Iris pigment epithelial cell (primary cell): ENCODE data around the gene VEPH1.

Source experiments
- DNase-seq: peaks from one replicate; pipeline ENCODE4 v3.0.0-alpha.2; 2011; ENCODE audit warnings: low read depth

Gene VEPH1

GRCh38 chr3:157523814-157524213 is 20.6 kb upstream of the VEPH1 start:
- DNase-seq, result no peak

GRCh38 chr3:157522648-157523047 is 19.4 kb upstream of the VEPH1 start:
- DNase-seq, result no peak

GRCh38 chr3:157520485-157521150 is 17.4 kb upstream of the VEPH1 start:
- no peak for DNase-seq

DNA sequence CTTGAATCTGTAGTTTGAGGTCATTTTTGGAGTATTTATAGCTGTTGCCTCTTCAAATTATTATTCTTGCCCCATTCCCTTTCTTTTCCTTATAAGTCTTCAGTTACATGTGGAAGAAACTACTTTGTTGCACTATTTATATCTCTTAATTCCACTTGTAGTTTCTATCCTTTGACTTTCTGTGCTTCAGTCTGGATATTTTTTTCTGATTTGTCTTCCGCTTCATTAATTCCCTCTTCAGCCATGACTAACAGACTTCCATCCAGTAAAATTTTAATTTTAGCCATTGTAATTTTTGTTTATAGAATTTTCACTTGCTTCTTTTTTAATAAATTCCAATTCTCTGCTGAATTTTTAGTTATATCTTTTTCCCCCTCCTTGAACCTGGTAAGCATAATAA is 15.7 kb upstream of the VEPH1 start:
- DNase-seq, result no peak

DNA sequence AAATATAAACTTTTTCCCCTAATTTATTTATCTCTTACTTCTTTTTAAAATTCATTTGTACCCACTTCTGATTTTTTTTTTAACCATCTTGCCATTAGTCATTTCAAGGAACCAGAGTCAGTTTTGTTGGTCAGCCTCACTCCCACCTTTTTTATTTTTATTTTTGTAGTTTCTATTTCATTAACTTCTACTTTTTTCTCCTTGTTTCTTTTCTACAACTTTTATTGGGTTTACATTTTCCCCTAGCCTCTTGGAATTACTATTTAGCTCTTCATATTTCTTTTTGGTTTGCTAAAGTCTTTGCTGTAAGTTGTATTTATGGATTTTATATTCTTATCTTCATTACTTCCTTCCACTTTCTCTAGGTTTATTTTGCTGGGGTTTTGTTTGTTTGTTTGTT is 13.7 kb upstream of the VEPH1 start:
- DNase-seq, result no peak

DNA sequence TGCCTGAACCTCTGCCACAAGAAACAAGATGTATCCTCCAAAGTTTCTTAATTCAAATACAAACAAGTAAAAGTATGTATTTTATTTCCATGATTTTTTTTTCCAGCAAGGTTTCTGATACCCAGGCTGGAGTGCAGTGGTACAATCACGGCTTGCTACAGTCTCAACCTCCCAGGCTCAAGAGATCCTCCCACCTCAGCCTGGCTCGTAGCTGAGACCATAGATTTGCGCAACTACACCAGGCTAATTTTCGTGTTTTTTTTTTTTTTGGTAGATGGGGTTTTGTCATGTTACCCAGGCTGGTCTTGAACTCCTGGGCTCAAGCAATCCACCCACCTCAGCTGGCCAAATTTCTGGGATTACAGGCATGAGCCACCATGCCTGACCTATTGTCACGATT is 12.2 kb upstream of the VEPH1 start:
- DNase-seq, result no peak

DNA sequence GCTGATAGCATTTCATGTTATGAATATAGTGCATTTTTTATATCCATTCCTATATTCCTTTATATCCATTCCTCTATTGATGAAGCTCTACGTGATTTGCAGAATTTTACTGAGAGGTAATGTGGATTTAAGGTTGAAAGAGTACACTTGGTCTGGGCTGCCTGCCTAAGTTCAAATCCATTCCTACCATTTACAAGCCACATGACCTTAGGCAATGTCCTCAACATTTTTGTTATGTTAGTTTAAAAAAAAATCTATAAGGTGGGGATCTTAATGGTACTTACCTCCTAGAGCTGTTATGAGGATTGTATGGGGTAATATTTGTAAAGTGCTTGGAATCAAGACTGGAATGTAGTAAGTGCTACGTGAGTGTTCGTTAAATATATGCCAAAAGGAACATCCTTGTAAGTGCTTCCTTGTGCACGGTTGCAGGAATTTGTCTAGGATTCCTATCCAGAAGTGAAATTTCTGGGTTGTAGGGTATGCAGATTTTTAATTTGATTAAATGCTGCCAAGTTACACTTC is 11.2 kb upstream of the VEPH1 start:
- DNase-seq, result no peak

- DNase-seq, result no peak
Measured at GRCh38 chr3:157513585-157513984, 10.4 kb upstream of the VEPH1 start.

GRCh38 chr3:157512534-157512933 is 9.3 kb upstream of the VEPH1 start:
- DNase-seq, result no peak

GRCh38 chr3:157508461-157508860 is 5.2 kb upstream of the VEPH1 start:
- no peak for DNase-seq

DNA sequence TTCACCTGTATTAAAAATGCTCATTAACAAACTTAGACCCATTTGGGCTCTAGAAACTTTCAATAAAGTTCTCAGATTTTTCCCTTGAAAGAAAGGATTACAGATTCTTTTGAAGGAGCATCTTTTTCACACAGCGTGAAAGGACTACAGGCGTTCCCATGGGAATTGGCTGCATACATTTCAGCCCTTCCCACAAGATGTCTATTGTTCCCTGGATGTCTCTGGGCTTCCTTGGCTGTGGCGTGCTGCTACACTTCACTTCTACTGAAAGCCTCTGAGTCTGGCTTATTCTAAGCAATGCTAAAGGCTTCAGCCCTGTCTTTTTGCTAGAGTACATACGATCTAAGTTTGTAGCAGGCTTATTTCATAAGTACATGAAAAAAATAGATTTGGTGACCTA is 1.4 kb downstream of the VEPH1 start:
- DNase-seq, result no peak

DNA sequence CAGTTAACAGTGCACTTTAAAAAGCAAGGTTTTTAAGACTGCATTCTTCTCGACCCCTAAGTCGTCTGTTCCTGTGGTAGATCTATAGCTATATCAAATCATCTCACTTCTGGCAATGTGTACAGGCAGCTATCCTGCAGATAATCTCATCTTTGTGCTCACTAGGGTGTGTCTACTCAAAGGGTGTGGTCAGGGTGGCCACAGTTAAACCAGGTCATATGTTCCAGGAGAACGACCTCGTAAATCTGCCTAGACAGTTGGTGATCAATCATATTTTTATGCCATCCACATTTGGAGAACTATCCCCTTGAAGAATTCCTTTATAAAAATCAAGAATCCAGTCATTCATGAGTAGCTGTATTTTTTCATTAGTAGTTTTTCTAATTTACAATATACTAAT is 3.0 kb downstream of the VEPH1 start:
- DNase-seq, result no peak

GRCh38 chr3:157499342-157499963 is 3.8 kb downstream of the VEPH1 start:
- DNase-seq, result peak; percentile 29

DNA sequence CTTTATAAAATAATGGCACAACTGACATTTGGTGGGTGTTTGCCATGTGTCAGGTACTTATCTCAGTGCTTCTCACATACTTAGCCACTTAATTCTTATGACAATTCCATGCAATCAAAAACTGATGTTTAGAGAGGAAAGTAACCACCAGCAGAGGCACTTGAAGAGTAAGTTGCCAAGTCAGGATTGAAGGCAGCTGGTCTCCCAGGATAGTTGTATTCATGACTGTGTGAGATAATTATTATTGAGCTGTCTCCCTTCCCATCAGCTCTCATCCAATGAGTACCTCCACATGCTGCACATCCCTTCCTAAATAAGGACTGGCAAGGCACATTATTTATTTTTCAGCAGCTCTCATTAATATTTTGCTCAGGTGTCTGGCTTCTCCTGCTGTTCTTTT is 4.8 kb downstream of the VEPH1 start:
- no peak for DNase-seq

DNA sequence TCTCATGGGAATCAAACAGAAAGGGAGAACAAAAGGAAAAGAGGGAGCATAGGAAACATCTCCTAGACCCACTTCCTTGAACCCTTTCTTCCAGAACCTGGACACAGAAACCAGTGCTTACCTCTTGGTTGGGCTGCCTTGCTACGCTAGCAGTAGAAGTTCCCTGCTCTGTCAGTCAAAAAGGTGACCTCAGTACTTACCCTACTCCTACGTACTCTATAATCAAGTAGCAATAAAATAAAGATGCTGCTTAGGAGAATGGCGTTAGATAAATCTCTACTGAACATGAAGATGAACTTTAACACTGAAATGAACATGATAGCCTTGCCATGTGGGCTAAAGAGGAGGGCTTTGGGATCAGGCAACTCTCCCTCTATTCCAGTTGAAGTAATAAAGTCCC is 7.4 kb downstream of the VEPH1 start:
- DNase-seq, result no peak

GRCh38 chr3:157494581-157495281 is 8.5 kb downstream of the VEPH1 start:
- peak; percentile 49 for DNase-seq

DNA sequence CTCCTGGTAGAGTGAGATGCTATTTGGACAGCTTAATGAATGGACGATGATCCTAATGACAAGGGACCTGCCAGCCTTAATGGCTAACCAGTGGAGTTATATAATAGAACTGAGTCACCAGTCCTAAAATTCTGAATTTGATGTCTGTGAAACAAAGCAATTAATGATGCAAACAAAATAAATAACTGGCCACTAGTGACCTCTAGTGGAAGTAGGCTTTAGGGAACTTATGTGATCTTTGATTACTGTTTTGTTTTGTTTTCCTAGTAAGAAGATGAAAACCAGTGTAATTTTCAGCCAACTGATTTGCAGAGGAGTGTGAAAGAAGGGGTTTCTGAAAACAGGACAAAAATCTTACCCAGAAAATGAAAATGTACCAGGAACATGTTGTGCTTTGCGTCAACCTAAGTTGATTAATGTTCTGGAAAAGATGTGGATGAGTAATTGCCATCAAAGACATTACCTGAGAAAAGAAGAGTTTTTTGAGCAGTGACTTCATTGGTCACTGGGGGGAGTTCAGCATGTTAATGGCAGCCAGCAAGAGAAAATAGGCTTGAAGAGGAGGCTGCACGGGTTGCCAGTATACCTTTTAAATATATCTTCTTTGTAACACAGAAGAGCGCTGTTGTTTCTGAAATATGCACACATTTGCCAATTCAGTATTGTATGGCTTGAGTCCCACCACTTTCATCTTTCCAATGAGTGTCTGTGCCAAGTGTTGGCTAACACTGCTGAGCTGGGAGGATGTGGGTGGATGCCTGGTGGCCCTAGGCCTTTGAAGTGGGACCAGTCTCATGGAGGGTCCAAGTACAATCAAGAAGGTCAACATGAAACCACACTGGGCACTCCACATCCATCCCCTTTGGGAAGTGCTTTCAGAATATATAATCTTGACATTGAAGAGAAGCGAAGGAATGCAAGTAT is 9.3 kb downstream of the VEPH1 start:
- DNase-seq, result peak; percentile 61

DNA sequence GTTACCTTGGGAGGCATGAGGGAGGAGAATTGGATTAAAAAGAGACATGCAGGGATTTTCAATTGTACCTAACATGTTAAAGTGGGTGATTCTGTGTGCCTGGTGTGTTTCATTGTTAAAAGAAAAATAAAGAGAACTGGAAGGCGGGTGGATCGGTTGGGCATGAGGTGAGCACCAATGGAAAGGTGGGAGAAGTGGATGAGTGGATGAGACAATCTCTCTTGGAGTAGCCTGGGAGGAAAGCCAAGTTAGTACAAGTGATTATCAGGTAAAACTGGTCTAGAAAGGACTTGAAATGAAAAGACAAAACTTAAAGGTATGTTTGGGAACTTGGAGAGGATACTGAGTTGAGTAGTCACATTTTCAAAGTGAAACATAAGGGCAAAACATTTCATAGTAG is 12.1 kb downstream of the VEPH1 start:
- DNase-seq, result no peak

DNA sequence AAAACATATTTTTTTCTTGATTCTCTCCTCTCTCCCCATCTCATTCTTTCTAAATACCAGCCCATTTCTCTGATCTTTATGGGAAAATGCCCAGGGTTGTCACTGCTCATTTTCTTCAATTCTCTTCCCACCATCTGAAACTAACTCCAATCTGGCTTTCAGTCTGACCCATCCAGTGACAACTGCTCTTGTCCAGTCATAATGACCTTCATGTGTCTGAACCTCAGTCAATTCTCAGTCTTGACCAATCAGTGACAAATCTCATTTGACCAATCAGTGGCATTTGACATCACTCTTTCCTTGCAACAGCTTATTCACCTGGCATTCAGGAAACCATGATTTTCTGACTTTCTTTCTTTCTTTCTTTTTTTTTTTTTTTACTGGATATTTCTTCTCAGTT is 15.1 kb downstream of the VEPH1 start:
- no peak for DNase-seq

DNA sequence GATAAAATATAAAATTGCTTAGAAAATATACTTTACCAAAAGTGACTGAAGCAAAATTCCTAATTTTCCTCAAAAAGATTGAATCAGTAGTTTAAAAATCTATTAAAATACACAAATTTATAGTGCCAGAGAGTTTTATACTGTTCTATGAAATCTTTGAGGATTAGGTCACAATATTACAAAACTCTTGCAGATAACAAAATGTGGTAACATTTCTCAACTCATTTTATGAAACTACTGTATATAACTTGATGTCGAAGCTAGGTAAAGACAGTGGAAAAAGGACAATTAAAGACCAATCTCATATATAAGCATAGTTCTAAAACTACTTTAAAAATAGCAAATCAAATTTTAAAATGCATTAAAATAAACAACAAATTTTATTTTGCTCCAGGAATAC is 15.9 kb downstream of the VEPH1 start:
- peak; percentile 55 for DNase-seq

- DNase-seq, result no peak
Measured at GRCh38 chr3:157479464-157480243, 23.6 kb downstream of the VEPH1 start.
